Measurements from ENCODE around the gene DENND1C.
"Not testable (repeated sequence)": the region's sequence is repeated elsewhere in the genome, so short reads cannot be mapped to it uniquely, and the experiment has no call there.

The DENND1C gene

GRCh38 chr19:6508028-6508771, 26.6 kb upstream of the DENND1C start:
- not testable (repeated sequence) for DNase-seq

DNA sequence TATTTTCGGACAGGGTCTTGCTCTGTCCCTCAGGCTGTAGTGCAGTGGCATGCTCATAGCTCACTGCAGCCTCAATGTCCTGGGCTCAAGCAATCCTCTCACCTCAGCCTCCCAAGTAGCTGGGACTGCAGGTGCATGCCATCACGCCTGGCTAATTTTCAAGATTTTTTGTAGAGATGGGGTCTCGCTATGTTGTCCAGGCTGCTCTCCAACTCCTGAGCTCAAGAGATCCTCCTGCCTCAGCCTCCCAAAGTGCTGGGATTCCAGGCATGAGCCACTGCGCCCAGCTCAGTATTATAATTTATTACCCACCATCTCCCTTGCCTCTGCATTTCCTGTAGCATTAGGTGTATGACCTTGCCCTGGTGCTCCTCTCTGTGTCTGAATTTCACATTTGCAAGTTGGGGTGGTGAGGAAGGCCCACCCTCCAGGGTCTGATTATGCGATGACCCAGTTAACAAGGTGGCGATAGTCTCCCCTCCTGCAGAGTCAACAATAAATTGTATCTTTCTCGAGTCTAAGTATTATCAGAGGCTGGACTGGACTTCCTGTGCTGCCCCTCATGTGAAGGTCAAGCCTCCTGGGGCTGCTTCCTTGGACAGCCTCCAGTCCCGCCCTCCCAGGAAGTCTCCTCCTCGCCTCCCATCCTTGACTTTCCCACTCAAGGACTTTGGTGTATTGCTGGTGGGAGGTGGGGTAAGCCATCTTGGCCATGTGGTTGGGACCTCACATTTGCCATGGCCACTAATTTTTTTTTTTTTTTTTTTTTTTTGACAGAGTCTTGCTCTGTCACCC, 22.0 kb upstream of the DENND1C start:
- no peak for DNase-seq

GRCh38 chr19:6501740-6502648, 20.4 kb upstream of the DENND1C start, which contains the start of gene TUBB4A:
TUBB4A (minus strand) TSS chr19:6502309; CDS start chr19:6502212, 97 bp downstream.
- DNase-seq, result no peak

GRCh38 chr19:6500837-6501739, 19.5 kb upstream of the DENND1C start:
- no peak for DNase-seq

DNA sequence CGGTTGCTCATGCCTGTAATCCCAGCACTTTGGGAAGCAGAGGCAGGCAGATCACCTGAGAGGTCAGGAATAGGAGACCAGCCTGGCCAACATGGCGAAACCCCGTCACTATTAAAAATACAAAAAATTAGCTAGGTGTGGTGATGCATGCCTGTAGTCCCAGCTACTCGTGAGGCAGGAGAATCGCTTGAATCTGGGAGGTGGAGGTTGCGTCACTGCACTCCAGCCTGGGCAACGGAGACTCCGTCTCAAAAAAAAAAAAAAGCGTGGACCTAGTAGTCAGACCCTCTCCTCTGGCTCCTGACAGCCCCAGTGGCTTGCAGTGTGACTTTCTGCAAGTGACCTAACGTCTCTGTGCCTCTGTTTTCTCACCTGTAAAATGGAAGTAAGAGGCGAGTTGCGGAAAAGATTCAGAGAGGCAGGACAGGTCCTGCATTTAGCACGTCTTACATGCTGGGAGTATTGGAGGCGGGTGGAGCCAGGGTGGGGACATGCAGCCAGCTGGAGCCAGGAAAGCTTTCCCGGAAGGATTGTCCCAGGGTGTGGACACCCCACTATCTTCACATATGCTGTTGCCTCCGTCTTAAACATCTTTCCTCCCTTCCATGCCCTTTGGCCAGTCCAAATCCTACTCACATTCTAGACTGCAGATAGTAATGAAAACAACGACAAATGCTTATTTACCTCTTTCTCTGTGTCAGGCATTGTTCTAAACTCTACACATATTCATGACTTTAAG, 17.6 kb upstream of the DENND1C start:
- no peak for DNase-seq

- no peak for DNase-seq
Measured at GRCh38 chr19:6498294-6499036, 16.9 kb upstream of the DENND1C start.

- DNase-seq, result no peak
Measured at GRCh38 chr19:6495947-6496346, 14.4 kb upstream of the DENND1C start.

GRCh38 chr19:6494438-6495036, 12.9 kb upstream of the DENND1C start:
- DNase-seq, result no peak

GRCh38 chr19:6491802-6492592, 10.4 kb upstream of the DENND1C start:
- no peak for DNase-seq

GRCh38 chr19:6490134-6490533, 8.5 kb upstream of the DENND1C start:
- DNase-seq, result no peak

GRCh38 chr19:6489278-6490061, 7.9 kb upstream of the DENND1C start:
- no peak for DNase-seq

DNA sequence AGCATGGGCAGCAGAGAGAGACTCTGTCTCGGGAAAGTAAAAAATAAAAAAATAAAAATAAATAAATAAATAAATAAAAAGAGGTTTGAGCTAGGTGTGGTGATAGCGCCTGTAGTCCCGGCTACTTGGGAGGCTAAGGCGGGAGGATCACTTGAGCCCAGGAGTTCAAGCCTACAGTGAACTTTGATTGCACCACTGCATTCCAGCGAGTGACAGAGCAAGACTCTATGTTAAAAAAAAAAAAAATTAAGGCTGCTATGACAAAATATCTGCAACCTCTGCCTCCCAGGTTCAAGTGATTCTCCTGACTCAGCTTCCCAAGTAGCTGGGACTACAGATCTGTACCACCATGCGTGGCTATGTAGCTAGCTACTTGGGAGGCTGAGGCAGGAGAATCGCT, 3.2 kb upstream of the DENND1C start:
- DNase-seq, result no peak

DNA sequence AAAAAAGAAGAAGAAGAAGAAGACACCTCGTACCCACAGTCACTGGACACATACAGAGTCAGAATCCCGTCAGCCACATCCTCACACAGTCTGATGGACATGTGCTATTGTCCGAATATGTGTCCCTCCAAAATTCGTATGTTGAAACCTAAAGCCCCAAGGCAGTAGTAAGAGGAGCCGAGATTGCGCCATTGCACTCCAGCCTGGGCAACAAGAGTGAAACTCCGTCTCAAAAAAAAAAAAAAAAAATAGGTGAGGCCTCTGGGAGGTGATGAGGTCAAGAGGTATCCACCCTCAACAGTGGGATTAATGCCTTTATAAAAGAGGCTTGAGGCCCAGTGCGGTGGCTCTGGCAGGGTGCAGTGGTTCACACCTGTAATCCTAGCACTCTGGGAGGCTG, 2.6 kb upstream of the DENND1C start:
- DNase-seq, result no peak

DNA sequence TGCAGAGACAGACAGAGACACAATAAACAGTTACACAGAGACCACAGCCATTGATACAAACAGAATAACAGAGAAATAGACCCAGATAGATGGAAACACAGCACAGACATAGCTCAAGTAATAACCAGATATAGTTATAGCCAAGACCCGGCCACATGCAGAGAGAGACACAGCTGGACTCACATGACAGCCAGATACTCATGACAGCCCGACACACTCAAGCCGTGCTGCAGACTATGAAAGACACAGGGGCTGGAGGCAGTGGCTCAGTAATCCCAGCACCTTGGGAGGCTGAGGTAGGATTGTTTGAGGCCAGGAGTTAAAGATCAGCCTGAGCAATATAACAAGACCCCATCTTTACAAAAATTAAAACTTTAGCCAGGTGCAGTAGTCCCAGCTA, 1.6 kb upstream of the DENND1C start:
- DNase-seq, result no peak

GRCh38 chr19:6482343-6482686, 728 bp upstream of the DENND1C start:
- no peak for DNase-seq

DNA sequence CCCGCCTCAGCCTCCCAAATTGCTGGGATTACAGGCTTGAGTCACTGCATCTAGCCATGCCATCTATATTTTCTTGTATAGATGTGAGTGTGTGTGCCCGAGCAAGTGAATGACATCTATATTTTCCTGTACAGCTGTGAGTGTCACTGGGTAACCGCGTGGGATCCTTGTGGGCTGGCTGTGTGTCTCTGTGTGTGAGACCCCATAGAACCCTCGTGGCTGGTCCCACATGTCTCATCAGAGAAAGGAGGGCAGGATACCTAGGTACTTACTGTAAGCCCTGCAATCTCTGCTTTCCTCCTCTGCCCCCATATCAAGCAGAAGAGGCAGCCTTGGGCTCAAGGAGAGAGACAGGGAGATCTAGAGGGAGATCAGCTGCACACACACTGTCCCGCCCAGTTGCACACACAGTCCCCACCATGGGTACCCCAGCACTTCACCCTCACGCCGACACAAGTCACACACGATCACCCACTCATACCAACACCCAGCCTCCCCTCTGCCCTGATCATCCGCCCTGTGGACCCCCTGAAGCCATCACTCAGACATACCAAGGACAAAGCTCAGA, 655 bp downstream of the DENND1C start:
- no peak for DNase-seq

DNA sequence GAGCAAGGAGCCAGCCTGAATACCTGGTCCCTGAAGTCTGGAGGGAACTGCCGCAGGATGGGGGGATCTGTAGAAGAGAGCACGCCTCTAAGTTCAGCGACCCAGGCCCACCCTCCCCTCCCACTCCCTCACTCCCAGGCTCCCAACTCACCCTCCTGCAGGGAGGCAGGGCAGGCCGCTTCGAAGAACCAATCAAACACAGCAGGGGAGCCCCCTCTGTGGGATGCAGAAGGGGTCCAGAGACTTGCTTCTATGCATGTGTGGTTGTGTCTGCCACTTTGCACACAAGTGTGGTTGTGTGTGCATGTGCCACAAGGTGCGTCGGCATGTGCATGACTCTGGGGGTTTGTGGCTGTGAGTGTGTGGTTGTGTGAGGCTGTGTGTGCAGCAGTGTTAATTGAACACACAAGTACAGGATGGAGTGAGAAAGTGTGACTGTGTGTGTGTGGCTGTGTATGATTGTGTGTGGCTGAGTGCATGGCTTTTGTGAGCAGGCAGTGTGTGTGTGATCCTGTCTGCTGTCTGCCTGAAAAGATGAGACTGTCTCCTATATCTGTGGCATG, 1.7 kb downstream of the DENND1C start:
- DNase-seq, result no peak

GRCh38 chr19:6478815-6479214, 2.8 kb downstream of the DENND1C start:
- DNase-seq, result no peak

All from NCI-H1092 (cell line).